ENCODE results near the gene THAP5.

THAP5 gene

GRCh38 chr7:108569381-108570145 lies at the start of gene THAP5, which contains the start of gene DNAJB9:
Gene THAP5, minus strand, starts transcription at chr7:108569706. Its CDS starts 137 bp downstream, at chr7:108569569.
Gene DNAJB9, plus strand, starts transcription at chr7:108569874. Its CDS starts 1,853 bp downstream, at chr7:108571727.
- peak; percentile 100 for DNase-seq
- in situ Hi-C loops (cut with HindIII; ENCODE audit: low pct_ligation_motif_present, low pct_unique_long_range_greater_than_20kb, low sequenced_read_pairs): no loop called here

GRCh38 chr7:108618056-108618455 lies 48.5 kb upstream of the THAP5 start:
- no peak for DNase-seq
- in situ Hi-C loops (cut with HindIII; ENCODE audit: low pct_ligation_motif_present, low pct_unique_long_range_greater_than_20kb, low sequenced_read_pairs): no loop called here

- in situ Hi-C loops (cut with HindIII; ENCODE audit: low pct_ligation_motif_present, low pct_unique_long_range_greater_than_20kb, low sequenced_read_pairs): no loop called here
Measured at GRCh38 chr7:108614896-108615295, 45.4 kb upstream of the THAP5 start.

GRCh38 chr7:108613949-108614381 lies 44.5 kb upstream of the THAP5 start:
- DNase-seq: no peak
- in situ Hi-C loops (cut with HindIII; ENCODE audit: low pct_ligation_motif_present, low pct_unique_long_range_greater_than_20kb, low sequenced_read_pairs): no loop called here

More at GRCh38 chr7:108614896-108615295, 45.4 kb upstream of the THAP5 start:
- no peak for DNase-seq

GRCh38 chr7:108613147-108613948 lies 43.8 kb upstream of the THAP5 start:
- in situ Hi-C loops (cut with HindIII; ENCODE audit: low pct_ligation_motif_present, low pct_unique_long_range_greater_than_20kb, low sequenced_read_pairs): no loop called here
- peak; percentile 73 for DNase-seq

GRCh38 chr7:108611268-108611667 lies 41.8 kb upstream of the THAP5 start:
- no peak for DNase-seq
- in situ Hi-C loops (cut with HindIII; ENCODE audit: low pct_ligation_motif_present, low pct_unique_long_range_greater_than_20kb, low sequenced_read_pairs): no loop called here

GRCh38 chr7:108609643-108610042 lies 40.1 kb upstream of the THAP5 start:
- no peak for DNase-seq
- in situ Hi-C loops (cut with HindIII; ENCODE audit: low pct_ligation_motif_present, low pct_unique_long_range_greater_than_20kb, low sequenced_read_pairs): no loop called here

GRCh38 chr7:108605559-108606201 lies 36.2 kb upstream of the THAP5 start:
- in situ Hi-C loops (cut with HindIII; ENCODE audit: low pct_ligation_motif_present, low pct_unique_long_range_greater_than_20kb, low sequenced_read_pairs): no loop called here
- DNase-seq: no peak

- no peak for DNase-seq
- in situ Hi-C loops (cut with HindIII; ENCODE audit: low pct_ligation_motif_present, low pct_unique_long_range_greater_than_20kb, low sequenced_read_pairs): no loop called here
Measured at GRCh38 chr7:108604307-108605077, 35.0 kb upstream of the THAP5 start.

GRCh38 chr7:108603656-108604306 lies 34.3 kb upstream of the THAP5 start:
- no peak for DNase-seq
- in situ Hi-C loops (cut with HindIII; ENCODE audit: low pct_ligation_motif_present, low pct_unique_long_range_greater_than_20kb, low sequenced_read_pairs): no loop called here

- no peak for DNase-seq
- in situ Hi-C loops (cut with HindIII; ENCODE audit: low pct_ligation_motif_present, low pct_unique_long_range_greater_than_20kb, low sequenced_read_pairs): no loop called here
Measured at GRCh38 chr7:108600399-108600798, 30.9 kb upstream of the THAP5 start.

GRCh38 chr7:108598914-108599580 lies 29.5 kb upstream of the THAP5 start:
- DNase-seq: no peak
- in situ Hi-C loops (cut with HindIII; ENCODE audit: low pct_ligation_motif_present, low pct_unique_long_range_greater_than_20kb, low sequenced_read_pairs): no loop called here

- DNase-seq: no peak
- in situ Hi-C loops (cut with HindIII; ENCODE audit: low pct_ligation_motif_present, low pct_unique_long_range_greater_than_20kb, low sequenced_read_pairs): no loop called here
Measured at GRCh38 chr7:108598153-108598552, 28.6 kb upstream of the THAP5 start.

- no peak for DNase-seq
- in situ Hi-C loops (cut with HindIII; ENCODE audit: low pct_ligation_motif_present, low pct_unique_long_range_greater_than_20kb, low sequenced_read_pairs): no loop called here
Measured at GRCh38 chr7:108596560-108596959, 27.1 kb upstream of the THAP5 start.

GRCh38 chr7:108592646-108593201 lies 23.2 kb upstream of the THAP5 start:
- in situ Hi-C loops (cut with HindIII; ENCODE audit: low pct_ligation_motif_present, low pct_unique_long_range_greater_than_20kb, low sequenced_read_pairs): no loop called here
- peak; percentile 40 for DNase-seq

GRCh38 chr7:108590606-108591005 lies 21.1 kb upstream of the THAP5 start:
- no peak for DNase-seq
- in situ Hi-C loops (cut with HindIII; ENCODE audit: low pct_ligation_motif_present, low pct_unique_long_range_greater_than_20kb, low sequenced_read_pairs): no loop called here

- in situ Hi-C loops (cut with HindIII; ENCODE audit: low pct_ligation_motif_present, low pct_unique_long_range_greater_than_20kb, low sequenced_read_pairs): no loop called here
- DNase-seq: peak; percentile 64
Measured at GRCh38 chr7:108589874-108590273, 20.4 kb upstream of the THAP5 start.
